ENCODE results near the gene CAMK1D. TPM values are rescaled to one million over a fixed set of nuclear protein-coding genes. Genes with fewer than 3 reads are reported as not detected.

Gene CAMK1D
- total RNA-seq, 1 experiment from 2014 or later = 6.3 TPM

DNA sequence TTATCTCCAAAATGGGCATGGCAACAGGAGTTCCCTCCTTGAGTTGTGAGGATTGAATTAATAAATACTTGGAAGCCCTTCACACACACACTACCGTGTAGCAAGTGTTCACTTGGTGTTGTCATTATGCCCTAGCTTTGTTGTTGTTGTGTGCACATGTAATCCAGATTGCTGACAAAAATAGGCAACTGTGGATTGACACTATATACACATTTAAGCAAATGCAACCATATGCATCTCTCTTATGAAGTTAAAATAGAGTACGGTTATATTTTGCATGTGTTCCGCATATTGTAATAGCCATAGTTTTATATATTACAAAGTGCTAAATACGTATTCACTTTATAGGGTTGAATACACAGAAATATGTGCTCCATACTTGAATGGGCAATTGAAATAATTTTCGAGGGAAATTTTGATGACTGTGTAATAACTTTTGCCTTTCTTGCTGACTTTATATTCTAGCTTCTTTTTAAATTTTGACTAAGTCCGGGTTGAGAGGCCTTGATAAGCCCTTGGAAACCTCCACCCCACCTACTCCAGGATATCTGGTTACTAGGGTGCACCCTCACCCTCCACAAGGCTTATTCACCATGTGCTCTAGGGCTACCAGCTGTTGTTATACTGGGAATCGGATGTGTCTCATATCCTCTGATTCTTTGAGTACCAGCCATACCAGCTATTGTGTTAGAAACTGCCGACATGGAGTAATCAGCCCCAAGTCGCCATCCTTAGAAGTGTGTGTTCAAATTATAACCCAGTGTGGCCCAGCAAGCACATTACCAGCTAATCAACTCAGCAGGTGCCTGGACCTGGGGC, 265.0 kb downstream of the CAMK1D start:
- no peak overlapping the region for H2BK120ac ChIP-seq (ENCODE audit: low read depth, low read length, poor library complexity, severe bottlenecking)
- H3K9me3 ChIP-seq (ENCODE audit: control insufficient read depth, low read depth, low read length) = no peaks in the 10 kb centered on the region
- no peak overlapping the region for H2BK20ac ChIP-seq (ENCODE audit: low read depth, low read length, poor library complexity, severe bottlenecking)
- no peaks in the 10 kb centered on the region; the same call in 1 of the 2 replicates for H3K27me3 Mint-ChIP-seq (ENCODE audit: low read depth)
- no peak overlapping the region for H3T11ph ChIP-seq (ENCODE audit: low read length)
- no peak overlapping the region for H3K27ac Mint-ChIP-seq
- H3K9me3 Mint-ChIP-seq = peaks cover 0 to 3% of the 10 kb centered on the region in 2 experiments; a peak in 1 of 5 replicates
- no peak overlapping the region for H3K18ac ChIP-seq (ENCODE audit: insufficient read length, low read depth, low read length)
- H3K23ac ChIP-seq (ENCODE audit: insufficient read length, low read depth, low read length) = no peak overlapping the region
- H3K4me3 Mint-ChIP-seq = no peak overlapping the region
- H3K79me2 ChIP-seq (ENCODE audit: insufficient read depth, low read length) = no peaks in the 10 kb centered on the region
- H4K5ac ChIP-seq (ENCODE audit: insufficient read length, low read depth, low read length) = no peak overlapping the region
- no peak overlapping the region for H3K9ac ChIP-seq (ENCODE audit: extremely low read depth, insufficient read length, low read length)
- H2AFZ ChIP-seq (ENCODE audit: low read length) = no peak overlapping the region
- no peaks in the 10 kb centered on the region for H3K36me3 Mint-ChIP-seq (ENCODE audit: insufficient read depth in 1 of 3, low read depth in 3 of 3)
- H4K91ac ChIP-seq (ENCODE audit: insufficient read length, low read depth, low read length) = no peak overlapping the region
- H3K4ac ChIP-seq (ENCODE audit: low read depth, low read length) = no peak overlapping the region
- no peaks in the 10 kb centered on the region for H3K4me1 ChIP-seq (ENCODE audit: insufficient read depth, low read length)
- H3K56ac ChIP-seq (ENCODE audit: insufficient read length, low read depth, low read length) = no peak overlapping the region
- no peak for DNase-seq
- no peak overlapping the region for H3K14ac ChIP-seq (ENCODE audit: insufficient read depth, low read length)
- H4K20me1 ChIP-seq (ENCODE audit: control insufficient read depth, insufficient read depth, insufficient read length) = no peaks in the 10 kb centered on the region
- no CpG with 5 or more reads among the region's 9 CpGs for WGBS (ENCODE audit: extremely low coverage, insufficient read length, low lambda C conversion rate)
- no peak overlapping the region for H3K4me2 ChIP-seq (ENCODE audit: insufficient read depth, insufficient read length, low read length)
- H3K4me1 Mint-ChIP-seq = no peaks in the 10 kb centered on the region
- no peaks in the 10 kb centered on the region for H3K27me3 ChIP-seq (ENCODE audit: insufficient read depth, low read length)
- no peak overlapping the region for H2BK5ac ChIP-seq (ENCODE audit: insufficient read length, low read length)
- no peak overlapping the region for H2AK5ac ChIP-seq (ENCODE audit: insufficient read length, low read length)
- H3K27ac ChIP-seq (ENCODE audit: insufficient read length, low read depth, low read length) = no peak overlapping the region
- TF ChIP-seq, protein P1, sequence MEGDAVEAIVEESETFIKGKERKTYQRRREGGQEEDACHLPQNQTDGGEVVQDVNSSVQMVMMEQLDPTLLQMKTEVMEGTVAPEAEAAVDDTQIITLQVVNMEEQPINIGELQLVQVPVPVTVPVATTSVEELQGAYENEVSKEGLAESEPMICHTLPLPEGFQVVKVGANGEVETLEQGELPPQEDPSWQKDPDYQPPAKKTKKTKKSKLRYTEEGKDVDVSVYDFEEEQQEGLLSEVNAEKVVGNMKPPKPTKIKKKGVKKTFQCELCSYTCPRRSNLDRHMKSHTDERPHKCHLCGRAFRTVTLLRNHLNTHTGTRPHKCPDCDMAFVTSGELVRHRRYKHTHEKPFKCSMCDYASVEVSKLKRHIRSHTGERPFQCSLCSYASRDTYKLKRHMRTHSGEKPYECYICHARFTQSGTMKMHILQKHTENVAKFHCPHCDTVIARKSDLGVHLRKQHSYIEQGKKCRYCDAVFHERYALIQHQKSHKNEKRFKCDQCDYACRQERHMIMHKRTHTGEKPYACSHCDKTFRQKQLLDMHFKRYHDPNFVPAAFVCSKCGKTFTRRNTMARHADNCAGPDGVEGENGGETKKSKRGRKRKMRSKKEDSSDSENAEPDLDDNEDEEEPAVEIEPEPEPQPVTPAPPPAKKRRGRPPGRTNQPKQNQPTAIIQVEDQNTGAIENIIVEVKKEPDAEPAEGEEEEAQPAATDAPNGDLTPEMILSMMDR (conservative IDR thresholded peaks at IDR 0.05) = no peak
- no peak overlapping the region for H2BK15ac ChIP-seq (ENCODE audit: low read depth, low read length)
- H2BK12ac ChIP-seq (ENCODE audit: insufficient read length, low read depth, low read length) = no peak overlapping the region
- H3K23me2 ChIP-seq (ENCODE audit: insufficient read length, low read depth, low read length, poor library complexity, severe bottlenecking) = no peaks in the 10 kb centered on the region
- no peak overlapping the region for H4K8ac ChIP-seq (replicated peaks; ENCODE audit: insufficient read length, low read depth, low read length)
- H3K79me1 ChIP-seq (ENCODE audit: insufficient read depth, low read depth, low read length, poor library complexity, severe bottlenecking) = no peaks in the 10 kb centered on the region

Data from H9 (cell line).